Stimulated activated naive CD8-positive, alpha-beta T cell treated with anti-CD3 and anti-CD28 coated beads, Interleukin-15, Interleukin-2, amounts not matched to agents 100 U/mL and 50 U/mL, for 24 hours (primary cell): ENCODE measurements around the gene GPBAR1.

Source experiments
- ATAC-seq: fragments of 150-1000 bp; cut with Tn5 transposase; one replicate; pipeline ENCODE4 v1.10.0; 2021
- DNase-seq: peaks from one replicate; pipeline ENCODE4 v3.0.0; 2021

GPBAR1 gene

GRCh38 chr2:218260742-218261422, at the start of gene GPBAR1:
TSS of gene GPBAR1 (plus strand) at chr2:218261015. CDS start at chr2:218262725, 1,710 bp downstream.
- no peak for ATAC-seq
- DNase-seq: no peak

- DNase-seq (no peak), ATAC-seq (no peak)
Observed at GRCh38 chr2:218214116-218214515, 46.7 kb upstream of the GPBAR1 start.

GRCh38 chr2:218216336-218216673, 44.5 kb upstream of the GPBAR1 start:
- DNase-seq: no peak
- no peak for ATAC-seq

- DNase-seq: peak; percentile 97
- peak; percentile 76 for ATAC-seq
Observed at GRCh38 chr2:218216674-218217359, 44.0 kb upstream of the GPBAR1 start, which contains the start of gene ARPC2. TSS of gene ARPC2 (plus strand) at chr2:218217189. CDS start at chr2:218217471, 282 bp downstream.

GRCh38 chr2:218217360-218218267, 43.2 kb upstream of the GPBAR1 start:
- DNase-seq (peak; percentile 84), ATAC-seq (peak; percentile 75)

- peak; percentile 17 for ATAC-seq
- no peak for DNase-seq
Observed at GRCh38 chr2:218218268-218219185, 42.3 kb upstream of the GPBAR1 start.

GRCh38 chr2:218219934-218220333, 40.9 kb upstream of the GPBAR1 start:
- DNase-seq (no peak), ATAC-seq (no peak)

GRCh38 chr2:218221000-218221399, 39.8 kb upstream of the GPBAR1 start:
- no peak for DNase-seq
- ATAC-seq: no peak

- DNase-seq: no peak
- peak; percentile 73 for ATAC-seq
Observed at GRCh38 chr2:218223046-218223445, 37.8 kb upstream of the GPBAR1 start.

- no peak for DNase-seq
Observed at GRCh38 chr2:218224186-218224585, 36.6 kb upstream of the GPBAR1 start.

GRCh38 chr2:218226903-218227302, 33.9 kb upstream of the GPBAR1 start:
- ATAC-seq (no peak), DNase-seq (no peak)

More at GRCh38 chr2:218224186-218224585, 36.6 kb upstream of the GPBAR1 start:
- no peak for ATAC-seq

- DNase-seq: no peak
- ATAC-seq: no peak
Observed at GRCh38 chr2:218228366-218229090, 32.3 kb upstream of the GPBAR1 start.

GRCh38 chr2:218229239-218229638, 31.6 kb upstream of the GPBAR1 start:
- DNase-seq: peak; percentile 27
- ATAC-seq: peak; percentile 87

- DNase-seq: peak; percentile 26
Observed at GRCh38 chr2:218229851-218230250, 31.0 kb upstream of the GPBAR1 start.

GRCh38 chr2:218230882-218231281, 29.9 kb upstream of the GPBAR1 start:
- DNase-seq (peak; percentile 29), ATAC-seq (peak; percentile 92)

More at GRCh38 chr2:218229851-218230250, 31.0 kb upstream of the GPBAR1 start:
- no peak for ATAC-seq

- DNase-seq: no peak
- no peak for ATAC-seq
Observed at GRCh38 chr2:218233543-218233942, 27.3 kb upstream of the GPBAR1 start.

- ATAC-seq (no peak), DNase-seq (no peak)
Observed at GRCh38 chr2:218234521-218234920, 26.3 kb upstream of the GPBAR1 start.

- ATAC-seq: no peak
- DNase-seq: no peak
Observed at GRCh38 chr2:218235017-218235416, 25.8 kb upstream of the GPBAR1 start.

- ATAC-seq: no peak
- no peak for DNase-seq
Observed at GRCh38 chr2:218236829-218237228, 24.0 kb upstream of the GPBAR1 start.

- DNase-seq: no peak
Observed at GRCh38 chr2:218238887-218239286, 21.9 kb upstream of the GPBAR1 start.

GRCh38 chr2:218244204-218244603, 16.6 kb upstream of the GPBAR1 start:
- no peak for ATAC-seq

More at GRCh38 chr2:218238887-218239286, 21.9 kb upstream of the GPBAR1 start:
- no peak for ATAC-seq

More at GRCh38 chr2:218244204-218244603, 16.6 kb upstream of the GPBAR1 start:
- no peak for DNase-seq
